NCI-H748 (cell line): ENCODE measurements around the gene MARK1.

Experiments used
- DNase-seq: peaks from one replicate; lab custom pipeline; 2025; ENCODE audit not compliant: unreplicated experiment; lab: John Stamatoyannopoulos, UW

MARK1 gene

DNA sequence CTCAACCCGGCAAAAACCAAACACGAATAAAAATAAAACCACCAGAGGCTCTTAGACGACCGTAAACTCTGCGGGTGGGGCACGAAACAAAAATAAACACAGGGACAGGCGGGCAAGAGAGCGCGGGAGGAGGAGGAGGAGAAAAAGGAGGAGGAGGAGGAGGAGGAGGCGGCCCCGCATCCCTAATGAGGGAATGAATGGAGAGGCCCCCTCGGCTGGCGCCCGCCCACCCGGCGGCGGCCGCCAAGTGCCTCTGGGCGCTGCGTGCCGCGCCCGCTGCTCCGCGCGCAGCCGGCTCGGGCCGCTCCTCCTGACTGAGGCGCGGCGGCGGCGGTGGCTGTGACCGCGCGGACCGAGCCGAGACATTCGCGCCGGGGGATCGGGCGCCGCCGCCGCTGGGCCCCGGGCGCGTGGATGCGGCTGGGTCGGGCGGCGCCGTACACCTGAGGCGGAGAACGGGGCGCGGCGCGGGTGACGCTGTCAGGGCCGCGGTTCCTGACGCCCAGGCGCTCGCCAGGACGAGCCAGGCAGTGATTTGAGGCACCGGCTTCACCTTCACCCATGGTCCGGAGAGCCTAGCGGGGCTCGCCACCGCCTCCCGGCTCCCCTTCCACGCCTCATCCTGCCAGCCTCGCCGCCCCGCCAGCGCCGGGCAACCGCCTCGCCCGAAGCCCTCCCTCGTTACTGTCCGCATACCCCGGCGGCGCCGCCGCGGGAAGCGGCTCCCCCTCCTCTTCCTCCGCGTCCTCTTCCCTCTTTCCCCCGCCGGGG lies at the start of gene MARK1:
Gene MARK1 (plus strand): TSS at position 229 of the 771 bp plus-strand sequence. CDS start 687 bp downstream, outside the sequence.
- DNase-seq: peak; percentile 70

DNA sequence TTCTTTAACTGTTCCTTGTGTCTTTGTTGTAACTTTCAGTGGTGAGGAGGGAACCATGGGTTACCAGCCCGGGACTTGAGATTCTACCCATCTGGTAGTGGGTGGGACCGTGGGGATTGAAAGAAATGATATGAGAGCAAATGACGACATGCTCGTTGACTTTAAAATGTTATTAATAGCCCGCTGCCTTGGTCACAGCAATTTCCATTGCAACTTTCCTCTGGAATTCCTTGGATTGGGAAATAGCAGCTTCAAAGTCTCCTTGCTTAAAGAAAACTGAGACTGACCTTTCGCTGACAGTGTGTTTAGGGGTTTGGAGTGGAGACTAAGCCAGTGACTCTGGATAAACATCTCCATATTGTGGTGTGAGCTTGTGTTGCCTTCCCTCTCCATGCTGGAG lies 44.2 kb upstream of the MARK1 start:
- DNase-seq: no peak

DNA sequence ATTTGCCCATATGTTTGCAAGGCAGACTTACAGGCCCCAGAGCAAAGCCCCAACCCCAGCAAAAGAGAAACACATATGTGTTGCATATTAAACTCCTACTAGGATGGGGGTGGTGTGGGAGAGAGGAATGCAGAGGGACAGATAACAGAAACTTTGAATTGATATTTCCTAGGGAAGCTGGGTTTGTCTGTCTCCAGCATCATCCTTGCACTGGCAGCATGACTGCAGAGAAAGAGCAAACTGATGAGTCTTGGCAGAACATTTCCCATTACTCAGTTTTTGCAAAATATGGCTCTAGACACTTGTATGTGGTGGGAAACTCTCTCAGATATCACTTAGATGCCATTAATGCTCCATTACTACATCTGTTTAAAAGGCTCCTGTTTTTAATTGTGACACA lies 43.8 kb upstream of the MARK1 start:
- no peak for DNase-seq

DNA sequence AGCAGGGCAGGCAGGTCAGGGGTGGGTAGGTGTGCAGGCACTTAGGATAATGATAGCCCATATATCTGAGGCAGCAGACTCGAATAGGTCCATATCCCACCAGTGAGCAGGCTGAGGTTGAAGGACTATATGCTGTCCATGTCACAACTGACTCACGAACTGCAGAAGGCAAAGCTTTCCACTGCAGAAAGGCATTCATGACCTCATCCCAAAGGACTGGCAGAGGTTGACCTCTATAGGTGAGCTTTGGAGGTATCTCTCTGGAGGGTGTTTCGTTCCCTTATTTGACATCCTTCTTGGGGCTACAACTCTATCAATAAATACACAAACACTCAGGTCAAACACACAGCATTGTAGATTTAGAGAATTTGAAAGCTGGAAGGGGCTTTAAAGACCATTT lies 42.8 kb upstream of the MARK1 start:
- no peak for DNase-seq

DNA sequence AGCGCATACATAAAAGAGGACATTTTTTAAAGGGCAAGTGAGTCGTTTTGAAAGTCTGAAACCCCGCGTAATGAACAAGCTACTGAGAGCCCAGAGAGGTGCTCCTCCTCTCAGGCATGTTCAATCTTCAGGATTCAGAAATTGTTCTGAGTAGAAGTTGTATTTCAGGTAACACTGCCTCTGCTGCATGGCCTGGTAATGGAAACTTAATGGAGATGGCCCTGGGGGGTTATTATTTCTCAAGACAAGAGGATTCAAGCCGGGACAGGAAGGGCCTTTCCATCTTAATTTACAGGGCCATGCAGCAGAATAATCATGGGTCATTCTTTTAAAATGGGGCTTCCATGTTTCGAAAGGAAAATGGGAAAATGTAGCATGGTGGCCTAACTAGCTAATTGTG lies 42.1 kb upstream of the MARK1 start:
- no peak for DNase-seq

DNA sequence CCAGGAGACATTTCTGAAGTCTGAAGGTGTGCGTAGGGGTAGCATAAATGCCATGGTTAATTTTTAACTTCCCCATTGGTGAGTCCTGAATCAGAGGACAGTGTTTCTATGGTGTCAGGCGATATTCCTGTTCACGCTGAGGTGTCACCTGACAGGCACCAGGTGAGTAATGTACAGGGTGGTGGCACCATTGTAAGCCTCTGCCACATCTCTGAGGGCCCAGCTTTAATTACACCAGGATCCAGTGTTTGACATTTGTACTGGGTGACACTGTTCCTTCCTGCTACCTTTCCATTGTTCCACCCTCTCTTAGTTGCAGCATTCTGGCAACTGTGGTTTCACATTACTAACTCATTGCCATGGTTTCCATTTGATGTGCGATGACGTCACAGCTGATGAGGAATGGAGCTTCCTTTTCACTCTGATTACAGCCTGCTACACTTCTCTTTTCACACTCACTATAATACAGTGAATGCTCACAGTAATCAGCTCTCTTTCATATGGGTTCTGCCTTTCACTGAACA lies 40.6 kb upstream of the MARK1 start:
- DNase-seq: peak; percentile 91

DNA sequence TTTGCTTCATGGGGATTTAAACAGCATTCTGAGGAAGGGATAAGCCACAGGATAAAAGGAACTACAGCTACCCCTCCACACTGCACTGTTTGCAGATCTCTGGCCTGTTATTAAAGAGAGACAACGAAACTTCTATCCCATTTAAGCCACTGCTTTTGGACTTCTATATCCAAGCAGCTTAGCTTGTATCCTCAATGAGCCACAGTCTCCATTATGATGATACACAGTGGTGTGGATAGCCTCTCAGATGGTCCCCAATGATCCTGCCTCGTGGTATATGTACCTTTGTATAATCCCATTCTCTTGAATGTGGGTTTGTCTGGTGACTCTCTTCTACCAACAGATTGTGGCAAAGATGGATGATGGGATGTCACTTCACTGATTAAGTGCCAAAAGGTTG lies 36.0 kb upstream of the MARK1 start:
- no peak for DNase-seq

DNA sequence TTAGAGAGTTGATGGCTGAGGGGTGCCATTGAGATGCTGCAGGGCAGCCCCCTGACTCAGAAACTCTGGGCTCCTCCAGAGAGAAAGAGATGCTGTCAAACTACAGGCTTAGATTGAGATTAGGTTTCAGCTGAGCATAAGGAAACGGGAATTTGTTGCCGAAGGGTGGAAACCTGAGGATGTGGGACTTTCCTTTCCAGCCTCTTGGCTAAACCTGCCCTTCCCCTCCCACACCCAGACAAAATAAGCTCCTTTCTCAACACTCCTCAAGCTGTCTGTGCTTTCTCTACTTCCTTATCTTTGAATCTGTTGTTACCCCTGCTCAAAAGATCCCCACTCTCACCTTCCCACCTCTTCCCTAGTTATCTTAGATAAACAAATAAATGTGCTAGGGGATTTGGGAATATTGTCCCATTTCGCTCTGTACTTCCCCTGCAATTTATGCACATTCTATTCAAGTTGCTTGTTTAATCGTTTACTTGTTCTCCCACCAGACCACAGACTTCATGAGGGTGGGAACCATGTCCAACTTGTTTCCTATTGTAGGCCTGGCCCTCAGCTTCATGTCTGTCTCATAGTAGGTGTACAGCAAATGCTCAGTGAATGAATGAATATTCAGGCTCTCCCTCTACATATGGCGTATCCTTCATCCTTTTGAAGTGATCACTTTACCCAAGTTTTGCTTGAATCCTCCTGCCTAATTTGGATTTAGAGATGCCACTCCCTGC lies 30.6 kb upstream of the MARK1 start:
- DNase-seq: no peak

DNA sequence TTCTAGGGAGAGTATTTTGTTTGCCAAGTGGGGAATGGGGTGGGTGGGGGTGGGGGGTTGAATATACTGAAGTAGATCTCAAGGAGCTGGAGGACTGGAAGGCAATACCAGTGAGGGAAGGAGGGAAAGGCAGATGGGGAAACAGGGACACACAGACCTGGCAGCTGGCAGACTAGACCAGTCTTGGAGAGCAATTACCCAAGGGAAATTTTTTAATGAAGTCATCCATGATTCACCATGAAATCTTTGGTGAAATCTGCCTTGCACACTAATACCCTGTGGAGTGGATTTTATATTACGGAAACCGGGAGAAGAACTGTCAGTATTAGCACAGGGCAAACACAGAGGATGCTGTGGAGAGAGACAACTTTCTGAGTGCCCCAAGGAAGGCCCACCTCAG lies 29.7 kb upstream of the MARK1 start:
- no peak for DNase-seq

DNA sequence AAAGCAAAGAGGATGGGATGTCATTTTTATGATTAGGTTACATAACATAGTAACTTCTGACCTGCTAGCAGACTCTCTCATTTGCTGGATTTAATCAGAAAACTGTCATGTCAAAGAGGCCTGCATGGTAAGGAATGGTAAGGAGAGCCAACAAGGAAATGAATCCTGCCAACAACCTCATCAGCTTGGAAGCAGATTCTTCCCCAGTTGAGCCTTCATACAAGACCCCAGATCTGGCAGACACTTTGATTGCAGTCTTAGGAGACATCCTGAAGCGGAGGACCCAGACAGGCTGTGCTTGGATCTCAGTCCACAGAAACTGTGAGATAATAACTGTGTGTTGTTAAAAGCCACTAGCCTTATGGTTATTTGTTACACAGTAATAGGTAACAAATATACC lies 27.6 kb upstream of the MARK1 start:
- no peak for DNase-seq

DNA sequence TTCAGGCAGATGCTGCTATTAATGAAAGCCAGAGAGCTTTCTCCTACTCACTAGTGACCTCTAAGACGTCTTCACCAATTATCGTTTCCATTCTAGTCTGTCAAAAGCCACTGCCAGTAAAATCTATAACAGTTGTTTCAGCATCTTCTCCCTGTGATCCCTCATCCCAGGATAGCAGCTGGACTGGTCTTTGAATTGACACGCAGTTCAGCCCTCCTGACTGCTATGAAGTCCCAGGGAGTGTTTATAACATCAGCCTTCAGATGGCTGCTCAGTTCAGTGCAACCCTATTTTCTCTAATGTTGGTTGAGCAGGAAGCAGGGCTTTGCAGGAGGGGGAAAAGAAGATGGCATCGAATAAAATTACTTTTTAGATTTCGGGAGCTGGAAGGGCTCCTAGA lies 23.6 kb upstream of the MARK1 start:
- no peak for DNase-seq

DNA sequence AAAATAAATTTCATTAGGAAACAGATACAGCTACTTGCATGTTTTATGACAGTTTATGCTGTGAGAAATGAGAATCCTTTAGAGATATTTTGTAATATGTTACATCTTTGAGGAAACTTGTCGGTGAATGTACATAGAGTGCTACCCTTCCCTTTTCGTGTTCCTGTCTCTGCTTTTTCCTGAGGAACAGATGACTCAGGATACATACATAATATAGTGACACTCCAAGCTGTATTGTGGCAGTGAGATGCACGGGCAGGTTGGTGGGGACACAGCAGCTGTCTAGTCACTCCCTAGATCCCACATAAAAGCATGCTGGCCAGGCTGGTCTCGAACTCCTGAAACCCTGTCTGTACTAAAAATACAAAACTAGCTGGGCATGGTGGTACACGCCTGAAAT lies 20.9 kb upstream of the MARK1 start:
- DNase-seq: no peak

DNA sequence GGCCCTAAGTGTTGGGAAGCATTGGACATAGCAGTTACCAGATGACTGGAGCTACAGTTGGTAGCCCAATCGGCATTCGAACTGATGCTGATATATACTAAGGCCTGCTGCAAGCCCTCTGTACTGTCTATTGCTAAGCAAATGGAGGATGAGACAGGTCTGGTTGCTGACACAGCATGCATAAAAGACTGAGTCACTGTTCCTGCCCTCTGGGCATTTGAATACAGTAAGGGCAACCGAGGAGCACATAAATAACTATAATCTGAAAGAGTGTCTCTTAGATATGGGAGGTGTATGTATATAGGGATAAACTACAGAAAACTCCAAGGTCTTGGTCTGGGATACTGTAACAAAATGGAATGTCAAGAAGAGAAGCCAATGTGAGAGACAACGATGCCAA lies 16.8 kb upstream of the MARK1 start:
- no peak for DNase-seq

DNA sequence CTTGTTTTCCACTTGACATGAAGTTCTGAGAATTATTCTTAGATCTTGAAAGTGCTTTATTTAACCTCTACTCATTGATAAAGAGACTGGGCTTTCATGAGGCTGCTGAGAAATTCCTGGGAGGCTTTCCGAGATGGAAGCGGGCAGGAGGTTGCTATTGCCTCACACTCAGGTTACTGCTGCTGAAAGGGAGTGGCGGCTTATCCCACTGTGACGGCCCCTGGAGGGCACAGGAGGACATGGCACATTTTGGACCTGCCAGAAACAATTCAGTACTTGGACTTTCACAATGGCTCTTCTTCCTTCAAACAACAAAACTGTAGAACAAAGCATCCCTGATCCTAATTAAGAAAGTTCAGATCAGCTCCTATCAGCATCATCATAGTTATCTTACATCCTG lies 16.2 kb upstream of the MARK1 start:
- DNase-seq: no peak

DNA sequence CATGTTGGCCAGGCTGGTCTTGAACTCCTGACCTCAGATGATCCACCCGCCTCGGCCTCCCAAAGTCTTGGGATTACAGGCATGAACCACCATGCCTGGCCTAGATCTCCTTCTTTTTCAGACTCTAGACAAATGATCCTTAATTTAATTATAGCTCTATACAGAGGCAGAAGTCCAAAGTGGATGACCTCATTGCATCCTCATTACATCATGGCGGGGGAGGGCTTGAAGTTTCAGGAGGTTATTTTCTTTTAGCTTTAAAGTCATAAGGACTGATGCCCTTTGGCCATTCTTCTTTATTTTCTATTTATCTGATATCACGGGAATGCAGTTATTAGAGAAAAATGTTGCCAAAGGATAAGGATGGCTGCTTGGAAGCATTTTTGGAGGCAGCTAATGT lies 14.1 kb upstream of the MARK1 start:
- DNase-seq: no peak

DNA sequence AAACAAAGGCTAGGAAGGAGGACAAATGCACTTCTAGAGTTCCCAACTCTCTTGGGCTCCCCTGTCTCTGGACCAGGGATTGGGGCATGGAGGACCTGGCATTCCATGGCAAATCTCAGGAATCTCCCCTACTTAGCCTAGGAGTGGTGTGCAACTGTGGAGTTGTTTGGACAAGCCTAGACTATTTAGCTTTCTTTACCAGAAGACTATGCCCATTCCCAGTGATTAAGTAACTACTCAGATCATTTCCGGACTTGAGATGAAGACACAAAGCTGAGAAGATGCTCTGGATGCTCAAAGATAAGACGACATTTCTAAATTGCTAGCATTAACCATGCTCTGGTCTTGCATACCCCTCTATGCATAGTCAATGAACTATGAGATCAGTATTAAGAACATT lies 13.7 kb upstream of the MARK1 start:
- DNase-seq: no peak

DNA sequence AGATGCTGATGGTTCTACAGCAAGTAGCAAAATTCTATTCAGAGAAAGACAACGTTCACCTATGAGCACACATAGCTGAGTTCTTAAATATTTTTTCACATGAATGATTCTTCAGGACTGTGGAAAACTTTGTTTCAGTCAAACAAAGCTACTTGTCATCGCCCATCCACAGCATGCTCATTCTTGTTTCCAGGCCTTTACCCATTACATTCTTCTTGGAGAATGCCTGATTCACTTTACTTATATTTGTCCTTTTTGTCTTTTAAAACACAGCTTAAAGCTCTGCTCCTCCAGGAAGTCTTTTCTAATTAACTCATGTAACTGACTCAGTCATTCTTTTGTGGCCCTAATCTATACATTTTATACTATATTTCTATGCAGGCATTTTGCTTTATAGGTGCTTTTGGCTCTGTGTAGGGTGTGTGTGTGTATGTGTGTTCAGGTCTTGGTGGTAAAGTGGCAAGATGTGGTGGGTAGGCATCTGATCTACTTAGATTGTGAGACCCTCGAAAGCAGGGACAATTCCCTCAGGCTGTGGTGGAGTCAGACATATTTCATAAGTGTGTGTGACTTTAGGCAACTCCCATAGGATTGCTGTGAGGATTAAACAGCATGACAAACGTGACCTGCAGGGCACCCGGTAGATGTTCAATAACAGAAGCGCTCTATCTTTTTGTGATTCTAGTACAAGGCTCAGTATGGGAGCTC lies 11.8 kb upstream of the MARK1 start:
- no peak for DNase-seq

DNA sequence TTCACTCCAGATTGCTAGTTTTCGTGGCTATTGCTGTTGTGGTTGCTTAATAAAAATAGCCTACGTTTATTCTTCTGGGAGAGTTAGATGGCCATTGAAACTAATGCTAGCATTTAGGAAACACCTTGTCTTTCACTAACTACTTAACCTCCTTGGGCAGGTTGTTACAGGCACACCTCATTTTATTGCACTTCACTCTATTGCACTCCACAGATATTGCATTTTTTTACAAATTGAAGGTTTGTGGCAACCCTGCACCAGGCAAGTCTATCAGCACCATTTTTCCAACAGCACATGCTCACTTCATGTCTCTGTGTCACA lies 11.3 kb upstream of the MARK1 start:
- DNase-seq: no peak

DNA sequence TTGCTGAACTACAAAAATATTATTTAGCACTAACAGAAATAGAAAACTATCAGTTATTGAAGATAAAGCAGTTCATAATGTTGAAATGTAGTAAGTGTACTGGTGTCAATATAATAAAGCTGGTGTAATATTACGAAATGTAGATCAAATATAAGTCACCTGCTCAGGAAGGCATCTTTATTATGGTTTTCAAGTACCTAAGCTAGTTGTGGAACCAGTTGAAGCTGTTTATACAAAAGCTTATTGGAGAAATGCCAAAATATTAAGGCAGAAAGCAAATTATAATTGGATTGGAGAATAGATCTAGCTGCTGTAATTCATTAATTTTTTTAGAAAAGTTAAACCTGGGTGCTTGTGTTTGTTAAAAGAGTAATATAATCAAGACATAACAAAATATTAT lies 6.2 kb upstream of the MARK1 start:
- peak; percentile 73 for DNase-seq

DNA sequence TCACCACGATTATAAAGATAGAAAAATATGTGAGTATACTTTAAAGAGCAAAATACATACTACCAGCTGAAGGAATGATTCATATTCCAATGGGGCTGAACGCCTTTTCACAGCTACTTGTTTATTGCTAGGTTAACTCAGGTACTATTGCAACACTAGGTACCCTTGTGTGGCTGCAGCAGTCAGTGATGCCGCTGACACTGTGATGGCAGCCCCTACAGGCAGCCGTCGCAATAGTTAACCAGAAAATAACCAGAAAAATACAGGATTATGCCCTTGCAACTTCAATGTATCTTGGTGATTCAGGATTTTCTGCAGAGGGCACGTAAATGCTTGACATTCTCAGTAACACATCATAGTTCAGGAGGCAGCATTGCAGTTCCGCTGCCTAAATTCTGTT lies 1.6 kb upstream of the MARK1 start:
- DNase-seq: peak; percentile 3

DNA sequence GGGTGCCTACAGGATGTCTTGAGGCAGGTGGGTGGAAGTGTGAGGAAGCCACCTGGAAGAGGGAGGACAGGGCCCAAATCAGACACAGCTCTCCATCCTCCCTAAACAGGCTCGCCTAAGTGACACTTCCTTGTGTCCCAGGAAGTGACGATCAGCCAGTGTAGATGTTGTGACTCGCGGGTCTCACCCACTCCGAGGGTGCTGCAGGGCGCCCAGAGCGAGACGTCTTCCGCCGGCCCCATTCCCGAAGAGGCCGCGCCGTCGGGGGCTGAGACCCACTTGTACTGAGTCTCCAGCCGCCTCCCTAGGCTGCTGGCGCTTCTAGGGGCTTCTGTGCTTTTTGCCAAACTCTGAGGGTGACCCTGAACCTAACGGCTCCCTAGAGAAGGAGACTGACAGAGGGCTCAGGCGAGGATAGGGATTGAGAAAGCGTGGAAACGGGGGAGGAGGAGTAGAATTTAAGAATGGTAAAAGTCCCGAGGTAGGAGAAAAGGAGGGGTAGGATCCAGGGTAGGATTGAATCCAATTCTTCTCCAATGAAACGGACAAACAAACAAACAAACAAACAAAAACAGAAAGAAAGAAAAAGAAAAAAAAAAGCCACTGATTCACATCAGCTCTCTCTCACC lies 543 bp upstream of the MARK1 start:
- DNase-seq: peak; percentile 47
